SU-DHL-6 (cell line): Measurements from ENCODE around the gene MERTK.
"Not testable (repeated sequence)": the region's sequence is repeated elsewhere in the genome, so short reads cannot be mapped to it uniquely, and the experiment has no call there.

Source experiments
- H2AFZ ChIP-seq: fragments of 200-600 bp; sonication (generic); 2 replicates; pipeline ENCODE4 v1.6.1; 2014; ENCODE audit warnings: low read depth, mild to moderate bottlenecking, moderate library complexity, mixed read lengths, antibody characterized with exemption, low read length; ENCODE audit not compliant: severe bottlenecking
- H3F3A ChIP-seq: fragments of 200-600 bp; shearing (Covaris generic); 2 replicates; pipeline ENCODE4 v1.6.0; 2016; ENCODE audit warnings: antibody characterized with exemption, mild to moderate bottlenecking; ENCODE audit not compliant: insufficient read depth
- H3K27ac ChIP-seq: fragments of 200-600 bp; sonication (generic); 2 replicates; pipeline ENCODE4 v1.5.1; 2016; ENCODE audit warnings: low read depth, mild to moderate bottlenecking, low read length, moderate library complexity, mixed read lengths
- H3K27me3 ChIP-seq: fragments of 200-600 bp; sonication (generic), shearing (Covaris generic); 2 replicates; pipeline ENCODE4 v1.6.0; 2014; ENCODE audit warnings: mild to moderate bottlenecking, low read length
- H3K36me3 ChIP-seq: fragments of 200-600 bp; sonication (generic); 2 replicates; pipeline ENCODE4 v1.6.1; 2014; ENCODE audit warnings: mild to moderate bottlenecking, low read length, mixed read lengths
- H3K4me2 ChIP-seq: fragments of 300-600, 200-600 bp; shearing (Covaris generic), sonication (generic); 2 replicates; pipeline ENCODE4 v1.6.0; 2014; ENCODE audit warnings: low read length, low read depth, mild to moderate bottlenecking; ENCODE audit not compliant: poor library complexity, severe bottlenecking
- H3K4me3 ChIP-seq: fragments of 200-600 bp; sonication (generic); 2 replicates; pipeline ENCODE4 v1.5.1; 2014; ENCODE audit warnings: antibody characterized with exemption, low read length, mild to moderate bottlenecking, mixed read lengths; ENCODE audit not compliant: insufficient read depth, poor library complexity, severe bottlenecking
- H3K79me2 ChIP-seq: fragments of 200-600 bp; sonication (generic); 2 replicates; pipeline ENCODE4 v1.6.1; 2014; ENCODE audit warnings: mild to moderate bottlenecking, low read length, moderate library complexity; ENCODE audit not compliant: insufficient read depth
- H3K9ac ChIP-seq: fragments of 200-600 bp; sonication (generic); 2 replicates; pipeline ENCODE4 v1.7.0; 2014; ENCODE audit warnings: mild to moderate bottlenecking, low read length
- H3K9me2 ChIP-seq: fragments of 200-600 bp; sonication (generic); replicated peaks from 2 replicates; pipeline ENCODE4 v1.6.1; 2014; ENCODE audit warnings: low read length; ENCODE audit not compliant: insufficient read depth
- H3K9me3 ChIP-seq: fragments of 200-600 bp; sonication (generic); 2 replicates; pipeline ENCODE4 v1.6.1; 2014; ENCODE audit warnings: low read length, mixed read lengths; ENCODE audit not compliant: insufficient read depth
- H4K20me1 ChIP-seq: fragments of 200-600 bp; sonication (generic); 2 replicates; pipeline ENCODE4 v1.6.1; 2014; ENCODE audit warnings: low read depth, mild to moderate bottlenecking, antibody characterized with exemption, low read length, moderate library complexity, mixed read lengths
- EZH2phosphoT487 ChIP-seq: fragments of 200-600 bp; sonication (generic), shearing (Covaris generic); conservative IDR thresholded peaks from 2 replicates; pipeline ENCODE4 v1.6.1; 2018; ENCODE audit warnings: mild to moderate bottlenecking, antibody characterized with exemption, low read length, moderate library complexity, mixed read lengths
- TF ChIP-seq, protein P1 (sequence below): fragments of 200-600 bp; sonication (generic); IDR thresholded peaks from one replicate; pipeline ENCODE4 v1.5.1; 2017; ENCODE audit warnings: antibody characterized with exemption, mild to moderate bottlenecking, low read length, moderate library complexity; ENCODE audit not compliant: insufficient read depth, poor library complexity, severe bottlenecking

The MERTK gene

DNA sequence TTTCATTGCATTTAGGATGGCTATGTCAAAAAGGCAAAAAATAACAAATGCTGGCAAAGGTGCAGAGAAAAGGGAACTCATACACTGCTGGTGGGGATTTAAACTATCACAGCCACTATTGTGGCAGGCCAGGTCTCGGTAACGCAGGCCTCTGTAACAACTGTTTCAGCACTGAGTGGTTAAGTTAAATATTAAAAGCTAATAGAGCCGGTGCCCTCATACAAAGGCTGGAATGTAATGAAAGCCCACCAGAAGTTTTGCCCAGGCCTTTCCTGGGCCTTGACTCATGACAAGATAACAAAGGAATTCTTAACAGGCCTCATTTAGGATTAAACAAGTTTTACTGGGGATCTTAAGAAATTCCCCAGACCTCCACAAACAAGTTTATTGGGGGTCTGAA lies 10.7 kb downstream of the MERTK start:
- no peaks in the 10 kb centered on the region for H3K9me2 ChIP-seq
- H4K20me1 ChIP-seq: no peaks in the 10 kb centered on the region
- H3K27ac ChIP-seq: no peak overlapping the region
- TF ChIP-seq, protein P1, sequence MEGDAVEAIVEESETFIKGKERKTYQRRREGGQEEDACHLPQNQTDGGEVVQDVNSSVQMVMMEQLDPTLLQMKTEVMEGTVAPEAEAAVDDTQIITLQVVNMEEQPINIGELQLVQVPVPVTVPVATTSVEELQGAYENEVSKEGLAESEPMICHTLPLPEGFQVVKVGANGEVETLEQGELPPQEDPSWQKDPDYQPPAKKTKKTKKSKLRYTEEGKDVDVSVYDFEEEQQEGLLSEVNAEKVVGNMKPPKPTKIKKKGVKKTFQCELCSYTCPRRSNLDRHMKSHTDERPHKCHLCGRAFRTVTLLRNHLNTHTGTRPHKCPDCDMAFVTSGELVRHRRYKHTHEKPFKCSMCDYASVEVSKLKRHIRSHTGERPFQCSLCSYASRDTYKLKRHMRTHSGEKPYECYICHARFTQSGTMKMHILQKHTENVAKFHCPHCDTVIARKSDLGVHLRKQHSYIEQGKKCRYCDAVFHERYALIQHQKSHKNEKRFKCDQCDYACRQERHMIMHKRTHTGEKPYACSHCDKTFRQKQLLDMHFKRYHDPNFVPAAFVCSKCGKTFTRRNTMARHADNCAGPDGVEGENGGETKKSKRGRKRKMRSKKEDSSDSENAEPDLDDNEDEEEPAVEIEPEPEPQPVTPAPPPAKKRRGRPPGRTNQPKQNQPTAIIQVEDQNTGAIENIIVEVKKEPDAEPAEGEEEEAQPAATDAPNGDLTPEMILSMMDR: no peak
- no peak for TF ChIP-seq EZH2phosphoT487
- no peak overlapping the region for H2AFZ ChIP-seq
- no peaks in the 10 kb centered on the region for H3K36me3 ChIP-seq
- H3K9ac ChIP-seq: no peak overlapping the region
- H3K9me3 ChIP-seq: no peaks in the 10 kb centered on the region
- no peaks in the 10 kb centered on the region; the same call in 1 of the 2 replicates for H3K27me3 ChIP-seq
- no peak overlapping the region for H3K4me2 ChIP-seq
- H3F3A ChIP-seq: no peaks in the 10 kb centered on the region
- H3K4me3 ChIP-seq: no peak overlapping the region
- no peaks in the 10 kb centered on the region for H3K79me2 ChIP-seq

DNA sequence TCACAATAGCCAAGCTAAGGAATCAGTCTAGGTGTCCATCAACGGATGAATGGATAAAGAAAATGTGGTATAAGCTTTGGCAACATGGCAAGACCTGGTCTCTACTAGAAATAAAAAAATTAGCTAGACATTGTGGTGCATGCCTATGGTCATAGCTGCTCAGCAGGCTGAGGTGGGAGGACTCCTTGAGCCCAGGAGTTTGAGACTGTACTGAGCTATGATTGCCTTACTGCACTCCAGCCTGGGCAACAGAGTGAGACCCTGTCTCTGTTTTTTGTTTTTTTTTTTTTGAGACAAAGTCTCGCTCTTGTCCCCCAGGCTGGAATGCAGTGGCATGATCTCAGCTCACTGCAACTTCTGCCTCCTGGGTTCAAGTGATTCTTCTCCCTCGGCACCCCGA lies 11.6 kb downstream of the MERTK start:
- H3K27me3 ChIP-seq, H3K9me2 ChIP-seq, H3K9ac ChIP-seq, H3K4me2 ChIP-seq, H3K36me3 ChIP-seq, H4K20me1 ChIP-seq, H3K79me2 ChIP-seq, H3K4me3 ChIP-seq, H3F3A ChIP-seq, H3K9me3 ChIP-seq, H2AFZ ChIP-seq, H3K27ac ChIP-seq: not testable (repeated sequence)

DNA sequence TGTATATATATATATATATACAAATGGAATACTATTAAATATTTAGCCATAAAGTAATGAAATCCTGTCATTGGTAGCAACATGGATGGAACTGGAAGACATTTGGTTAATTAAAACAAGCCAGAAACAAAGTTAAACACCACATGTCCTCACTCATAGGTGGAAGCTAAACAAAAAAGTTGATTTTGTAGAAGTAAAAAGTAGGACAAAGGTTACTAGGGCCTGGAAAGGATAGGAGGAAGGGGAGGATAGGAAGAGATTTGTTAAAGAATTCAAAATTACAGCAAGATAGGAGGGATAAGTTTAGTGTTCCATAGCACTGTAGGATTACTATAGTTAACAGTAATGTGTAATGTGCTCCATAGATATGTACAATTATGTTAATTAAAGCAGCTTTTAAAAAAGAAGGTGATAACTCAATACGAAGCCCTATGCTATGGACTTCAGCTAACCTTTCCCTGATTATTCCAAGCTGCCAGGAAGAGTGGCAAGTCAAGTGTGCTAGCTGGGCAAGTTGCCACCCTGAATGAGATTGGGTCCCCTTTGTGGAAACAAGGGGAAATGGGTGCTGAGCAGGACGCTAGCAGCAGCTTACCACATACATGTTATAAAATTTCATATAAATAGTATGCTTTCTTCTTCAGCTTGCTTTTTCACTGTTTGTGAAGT lies 12.3 kb downstream of the MERTK start:
- Histone ChIP-seq H3K27ac (no peak overlapping the region), H2AFZ (no peak overlapping the region), H3K9ac (no peak overlapping the region), H3K4me2 (no peak overlapping the region), H3K36me3 (no peaks in the 10 kb centered on the region), H4K20me1 (no peaks in the 10 kb centered on the region), H3K27me3 (no peaks in the 10 kb centered on the region; the same call in 1 of the 2 replicates), H3K9me3 (no peaks in the 10 kb centered on the region), H3K4me3 (no peak overlapping the region), H3F3A (no peaks in the 10 kb centered on the region), H3K79me2 (no peaks in the 10 kb centered on the region), H3K9me2 (no peaks in the 10 kb centered on the region)
- TF ChIP-seq, protein P1: no peak

DNA sequence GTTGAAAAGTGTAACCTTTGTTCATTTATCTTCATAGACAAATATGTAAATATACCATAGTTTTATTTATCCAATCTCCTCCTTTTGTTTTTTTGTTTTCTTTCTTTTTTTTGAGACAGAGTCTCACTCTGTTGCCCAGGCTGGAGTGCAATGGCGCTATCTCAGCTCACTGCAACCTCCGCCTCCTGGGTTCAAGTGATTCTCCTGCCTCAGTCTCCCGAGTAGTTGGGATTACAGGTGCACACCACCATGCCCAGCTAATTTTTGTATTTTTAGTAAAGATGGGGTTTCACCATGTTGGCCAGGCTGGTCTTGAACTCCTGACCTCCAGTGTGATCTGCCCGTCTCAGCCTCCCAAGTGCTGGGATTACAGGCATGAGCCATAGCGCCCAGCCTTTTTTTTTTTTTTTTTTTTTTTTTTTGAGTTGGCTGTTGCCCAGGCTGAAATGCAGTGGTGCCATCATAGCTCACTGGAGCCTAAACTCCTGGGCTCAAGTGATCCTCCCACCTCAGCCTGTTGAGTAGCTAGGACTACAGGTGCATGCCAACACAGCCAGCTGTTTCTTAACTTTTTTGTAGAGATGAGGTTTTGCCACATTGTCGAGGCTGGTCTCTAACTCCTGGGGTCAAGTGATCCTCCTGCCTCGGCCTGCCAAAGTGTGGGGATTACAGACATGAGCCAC lies 13.0 kb downstream of the MERTK start:
- H3K9me2 ChIP-seq, H2AFZ ChIP-seq, H3K27ac ChIP-seq, H3K4me2 ChIP-seq, H3K27me3 ChIP-seq, H3K9ac ChIP-seq, H3F3A ChIP-seq, H3K79me2 ChIP-seq, H3K4me3 ChIP-seq, H3K9me3 ChIP-seq, H4K20me1 ChIP-seq, H3K36me3 ChIP-seq: not testable (repeated sequence)
